ENCODE measurements around the gene IFNAR2.
"Not testable (repeated sequence)": the region's sequence is repeated elsewhere in the genome, so short reads cannot be mapped to it uniquely, and the experiment has no call there.

IFNAR2 gene

DNA sequence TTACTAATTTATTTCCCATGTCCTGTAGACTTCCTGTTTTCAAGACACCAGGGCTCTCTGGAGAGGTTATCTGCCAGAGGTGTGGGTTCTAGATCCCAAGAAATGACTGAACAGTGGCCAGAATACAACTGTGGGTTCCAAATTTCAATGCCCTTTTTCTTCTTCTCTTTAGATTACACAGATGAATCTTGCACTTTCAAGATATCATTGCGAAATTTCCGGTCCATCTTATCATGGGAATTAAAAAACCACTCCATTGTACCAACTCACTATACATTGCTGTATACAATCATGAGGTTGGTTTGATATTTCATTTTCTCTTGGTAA is 15.0 kb downstream of the IFNAR2 start:
- Mint-ChIP-seq H3K4me3 (peak overlapping the region; percentile 61), H3K4me1 (ENCODE audit: low read depth) (peaks cover 89% of the 10 kb centered on the region), H3K36me3 (ENCODE audit: low read depth) (peaks cover 77% of the 10 kb centered on the region), H3K27me3 (no peaks in the 10 kb centered on the region), H3K9me3 (no peaks in the 10 kb centered on the region), H3K27ac (peak overlapping the region; percentile 93)
- DNase-seq, result no peak

DNA sequence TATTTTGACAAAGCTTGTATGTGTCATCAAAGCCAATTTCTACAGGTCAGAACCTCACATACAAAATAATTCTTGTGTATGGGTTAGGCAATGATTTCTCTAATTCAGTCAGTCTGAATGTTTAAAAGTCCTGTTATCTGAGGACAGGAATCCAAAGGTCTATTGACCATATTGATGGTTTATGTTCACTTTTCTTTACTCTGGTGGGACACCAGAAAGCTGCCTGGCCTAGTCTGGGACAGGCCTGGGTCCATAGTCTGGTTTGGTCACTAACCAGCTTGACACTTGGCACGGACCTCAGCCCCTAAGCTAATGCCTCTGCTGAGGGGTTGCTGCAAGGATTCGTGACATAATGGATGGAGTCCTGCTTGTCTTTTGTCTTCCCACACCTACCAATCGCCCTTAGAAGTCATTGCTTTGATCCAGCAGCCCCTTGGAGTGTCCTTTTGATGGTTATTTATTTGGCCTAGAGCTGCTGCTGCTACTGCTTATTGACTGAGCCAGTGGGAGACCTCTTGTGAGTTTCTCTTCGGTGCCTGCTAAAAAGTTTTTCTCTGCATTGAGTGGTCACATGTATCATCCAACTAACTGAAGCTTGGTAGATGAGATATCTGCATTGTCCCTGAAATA is 15.7 kb downstream of the IFNAR2 start:
- Mint-ChIP-seq H3K4me1 (ENCODE audit: low read depth) (peaks cover 87% of the 10 kb centered on the region), H3K27ac (peak overlapping the region; percentile 93), H3K9me3 (no peaks in the 10 kb centered on the region), H3K27me3 (no peaks in the 10 kb centered on the region), H3K36me3 (ENCODE audit: low read depth) (peaks cover 80% of the 10 kb centered on the region), H3K4me3 (no peak overlapping the region)
- DNase-seq, result no peak

DNA sequence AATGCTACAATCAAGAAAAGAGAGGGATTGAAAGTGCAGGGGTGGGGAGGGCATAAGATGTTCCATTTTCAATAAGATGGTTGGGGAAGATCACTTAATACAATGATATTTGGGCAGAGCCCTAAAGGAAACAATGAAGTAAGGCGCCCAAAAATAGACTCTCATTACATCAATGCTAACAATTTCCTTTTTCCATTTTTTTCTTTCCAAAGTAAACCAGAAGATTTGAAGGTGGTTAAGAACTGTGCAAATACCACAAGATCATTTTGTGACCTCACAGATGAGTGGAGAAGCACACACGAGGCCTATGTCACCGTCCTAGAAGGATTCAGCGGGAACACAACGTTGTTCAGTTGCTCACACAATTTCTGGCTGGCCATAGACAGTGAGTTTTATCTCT is 16.8 kb downstream of the IFNAR2 start:
- Mint-ChIP-seq H3K9me3 (no peaks in the 10 kb centered on the region), H3K4me1 (ENCODE audit: low read depth) (peaks cover 81% of the 10 kb centered on the region), H3K36me3 (ENCODE audit: low read depth) (peaks cover 91% of the 10 kb centered on the region), H3K27ac (peak overlapping the region; percentile 79), H3K4me3 (no peak overlapping the region), H3K27me3 (no peaks in the 10 kb centered on the region)
- DNase-seq, result no peak

DNA sequence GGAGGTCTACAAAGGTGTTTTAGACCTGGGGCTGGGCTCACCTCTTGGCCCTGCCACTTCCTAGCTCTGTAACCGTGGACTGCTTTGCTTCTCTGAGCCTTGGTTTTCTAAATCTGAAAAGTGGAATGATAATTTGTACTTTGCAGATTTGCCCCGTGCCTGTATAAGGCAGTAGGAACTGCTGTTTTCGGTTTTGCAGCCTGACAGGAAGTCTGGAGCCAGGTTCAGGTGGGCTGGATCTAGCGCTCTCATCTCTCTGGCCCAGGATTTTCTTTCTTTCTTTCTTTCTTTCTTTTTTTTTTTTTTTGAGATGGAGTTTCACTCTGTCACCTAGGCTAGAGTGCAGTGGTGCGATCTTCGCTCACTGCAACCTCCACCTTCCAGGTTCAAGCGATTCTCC is 17.2 kb downstream of the IFNAR2 start:
- H3K27me3 Mint-ChIP-seq, result no peaks in the 10 kb centered on the region
- H3K4me1 Mint-ChIP-seq (ENCODE audit: low read depth), result peaks cover 76% of the 10 kb centered on the region
- no peaks in the 10 kb centered on the region for H3K9me3 Mint-ChIP-seq
- peaks cover 93% of the 10 kb centered on the region for H3K36me3 Mint-ChIP-seq (ENCODE audit: low read depth)
- H3K27ac Mint-ChIP-seq, result peak overlapping the region; percentile 79
- H3K4me3 Mint-ChIP-seq, result no peak overlapping the region
- no peak for DNase-seq

DNA sequence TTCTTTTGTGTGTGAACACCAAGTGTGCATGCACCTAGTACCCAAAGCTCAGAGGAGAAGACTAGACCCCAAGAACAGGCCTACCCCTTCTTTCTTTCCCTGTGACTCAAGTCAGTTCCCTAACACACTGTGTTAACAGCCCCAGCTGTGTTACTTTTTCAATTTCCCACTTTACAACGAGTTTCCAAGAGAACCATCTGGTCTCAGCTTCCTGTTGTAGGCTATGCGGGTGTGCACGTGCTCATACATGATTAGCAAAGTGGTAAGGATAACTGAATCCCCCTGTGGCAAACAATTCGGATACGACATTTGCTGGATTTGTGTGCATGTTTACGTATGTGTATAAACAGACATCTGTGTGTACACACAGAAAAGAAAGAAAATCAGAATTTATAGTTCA is 17.9 kb downstream of the IFNAR2 start:
- DNase-seq, result no peak
- H3K9me3 Mint-ChIP-seq, result no peaks in the 10 kb centered on the region
- H3K27ac Mint-ChIP-seq, result peak overlapping the region; percentile 54
- H3K4me3 Mint-ChIP-seq, result no peak overlapping the region
- H3K4me1 Mint-ChIP-seq (ENCODE audit: low read depth), result peaks cover 79% of the 10 kb centered on the region
- peaks cover 95% of the 10 kb centered on the region for H3K36me3 Mint-ChIP-seq (ENCODE audit: low read depth)
- no peaks in the 10 kb centered on the region for H3K27me3 Mint-ChIP-seq

DNA sequence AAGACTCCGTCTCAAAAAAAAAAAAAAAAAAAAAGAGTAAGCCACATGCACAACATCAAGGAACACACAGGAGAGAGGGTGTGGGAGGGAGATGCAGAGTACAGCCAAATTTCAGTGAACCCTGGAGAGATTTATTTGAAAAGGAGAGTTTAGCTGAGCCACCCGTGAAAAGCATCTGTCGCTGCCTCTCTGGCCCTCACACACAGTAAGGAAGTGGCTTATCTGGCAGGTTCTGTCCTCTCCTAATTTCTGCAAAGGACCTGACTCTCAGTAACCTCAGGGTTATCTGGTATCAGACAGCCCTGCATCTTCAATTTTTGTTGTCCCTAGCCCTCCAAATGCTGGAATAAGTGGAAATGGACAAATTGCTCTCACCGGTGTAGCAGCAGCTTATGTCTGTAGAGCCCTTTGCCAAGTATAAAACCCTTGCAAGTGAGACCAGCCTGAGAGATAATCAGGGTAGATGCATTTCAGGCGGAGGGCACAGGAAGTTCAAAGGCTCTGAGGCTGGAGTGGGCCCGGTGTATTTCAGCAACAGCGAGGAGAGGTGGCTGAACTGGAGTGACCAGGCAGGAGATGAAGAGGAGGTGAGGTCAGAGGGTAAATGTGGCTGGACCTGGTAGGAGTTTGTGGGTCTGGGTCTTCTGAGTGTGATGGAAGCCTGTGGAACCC is 19.7 kb downstream of the IFNAR2 start:
- H3K27ac Mint-ChIP-seq, result peak overlapping the region; percentile 85
- peaks cover 75% of the 10 kb centered on the region for H3K4me1 Mint-ChIP-seq (ENCODE audit: low read depth)
- DNase-seq, result no peak
- peaks cover 99% of the 10 kb centered on the region for H3K36me3 Mint-ChIP-seq (ENCODE audit: low read depth)
- H3K9me3 Mint-ChIP-seq, result no peaks in the 10 kb centered on the region
- H3K27me3 Mint-ChIP-seq, result no peaks in the 10 kb centered on the region
- H3K4me3 Mint-ChIP-seq, result no peak overlapping the region

DNA sequence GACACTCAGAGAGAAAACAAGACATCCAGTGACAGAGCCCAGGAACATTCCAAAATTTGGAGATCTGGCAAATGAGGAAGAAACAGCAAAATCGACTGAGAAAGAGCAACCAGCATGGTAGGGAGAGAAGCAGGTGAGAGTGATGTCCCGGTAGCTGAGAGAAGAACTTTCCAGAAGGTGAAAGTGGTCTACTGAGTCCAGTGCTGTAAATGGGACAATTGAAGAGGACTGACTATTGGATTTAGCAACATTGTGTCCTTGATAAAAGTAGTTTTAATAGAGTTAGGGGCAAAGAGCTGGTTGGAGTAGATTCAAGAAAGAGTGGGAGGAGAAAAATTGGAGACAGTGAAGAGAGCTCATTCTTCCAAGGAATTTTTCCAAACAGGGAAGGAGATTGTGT is 21.4 kb downstream of the IFNAR2 start:
- Mint-ChIP-seq H3K4me1 (ENCODE audit: low read depth) (peaks cover 76% of the 10 kb centered on the region), H3K4me3 (no peak overlapping the region)

DNA sequence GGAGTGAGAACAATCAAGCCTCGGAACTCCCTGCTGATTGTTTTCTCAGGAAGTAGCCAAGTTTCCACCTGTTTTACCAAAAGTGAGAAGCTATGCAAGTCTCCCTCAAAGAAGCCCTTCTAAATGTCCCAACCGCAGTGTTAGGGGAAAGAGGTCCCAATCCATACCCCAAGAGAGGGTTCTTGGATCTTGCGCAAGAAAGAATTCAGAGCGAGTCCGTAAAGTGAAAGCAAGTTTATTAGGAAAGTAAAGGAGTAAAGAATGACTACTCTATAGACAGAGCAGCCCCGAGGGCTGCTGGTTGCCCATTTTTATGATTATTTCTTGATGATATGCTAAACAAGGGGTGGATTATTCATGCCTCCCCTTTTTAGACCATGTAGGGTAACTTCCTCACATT is 23.6 kb downstream of the IFNAR2 start:
- not testable (repeated sequence) for H3K4me3 Mint-ChIP-seq, H3K9me3 Mint-ChIP-seq, DNase-seq, H3K27me3 Mint-ChIP-seq
- Mint-ChIP-seq H3K4me1 (ENCODE audit: low read depth) (peaks cover 73% of the 10 kb centered on the region), H3K27ac (peak overlapping the region; percentile 19), H3K36me3 (ENCODE audit: low read depth) (peaks cover 99% of the 10 kb centered on the region)

More for the DNA sequence above, 21.4 kb downstream of the IFNAR2 start:
- Mint-ChIP-seq H3K36me3 (ENCODE audit: low read depth) (peaks cover 99% of the 10 kb centered on the region), H3K9me3 (no peaks in the 10 kb centered on the region), H3K27ac (peak overlapping the region; percentile 20), H3K27me3 (no peaks in the 10 kb centered on the region)
- no peak for DNase-seq

DNA sequence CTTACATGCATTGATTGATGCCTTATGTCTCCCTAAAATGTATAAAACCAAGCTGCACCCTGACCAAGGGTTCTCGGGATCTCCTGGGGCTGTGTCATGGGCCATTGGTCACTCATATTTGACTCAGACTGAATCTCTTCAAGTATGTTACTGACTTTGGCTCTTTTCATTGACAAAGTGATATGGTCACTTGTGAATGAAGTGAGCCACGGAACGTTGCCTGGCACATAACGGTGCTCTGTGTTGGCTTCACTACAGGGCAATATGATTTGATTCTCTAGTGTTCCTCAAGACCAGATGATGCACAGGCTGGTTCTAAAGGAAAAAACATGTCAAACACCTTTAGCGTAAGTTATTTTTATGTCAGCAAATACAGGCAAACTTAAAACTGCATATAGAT is 25.0 kb downstream of the IFNAR2 start:
- Mint-ChIP-seq H3K36me3 (ENCODE audit: low read depth) (peaks cover 97% of the 10 kb centered on the region), H3K9me3 (peaks cover 4% of the 10 kb centered on the region), H3K4me1 (ENCODE audit: low read depth) (peaks cover 73% of the 10 kb centered on the region), H3K27ac (peak overlapping the region; percentile 93), H3K27me3 (no peaks in the 10 kb centered on the region), H3K4me3 (no peak overlapping the region)
- DNase-seq, result no peak

DNA sequence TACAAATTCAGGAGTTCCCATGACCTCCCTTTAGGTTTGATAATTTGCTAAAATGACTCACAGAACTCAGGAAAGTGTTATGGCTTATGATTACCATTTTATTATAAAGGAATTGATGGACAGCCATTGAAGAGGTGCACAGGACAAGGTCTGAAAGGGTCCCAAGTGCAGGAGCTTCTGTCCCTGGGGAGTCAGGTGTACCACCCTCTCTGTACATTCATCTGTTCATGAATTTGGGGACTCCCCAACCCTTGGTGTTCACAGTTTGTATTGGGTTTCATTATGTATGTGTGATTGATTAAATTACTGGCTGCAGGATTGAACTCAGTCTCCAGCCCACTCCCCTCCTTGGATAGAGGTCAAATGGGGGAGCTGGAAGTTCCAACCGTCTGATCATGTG is 25.7 kb downstream of the IFNAR2 start:
- H3K4me1 Mint-ChIP-seq (ENCODE audit: low read depth), result peaks cover 76% of the 10 kb centered on the region
- peaks cover 94% of the 10 kb centered on the region for H3K36me3 Mint-ChIP-seq (ENCODE audit: low read depth)
- no peaks in the 10 kb centered on the region for H3K27me3 Mint-ChIP-seq
- peak overlapping the region; percentile 93 for H3K27ac Mint-ChIP-seq
- no peak overlapping the region for H3K4me3 Mint-ChIP-seq
- peaks cover 4% of the 10 kb centered on the region for H3K9me3 Mint-ChIP-seq
- DNase-seq, result no peak

DNA sequence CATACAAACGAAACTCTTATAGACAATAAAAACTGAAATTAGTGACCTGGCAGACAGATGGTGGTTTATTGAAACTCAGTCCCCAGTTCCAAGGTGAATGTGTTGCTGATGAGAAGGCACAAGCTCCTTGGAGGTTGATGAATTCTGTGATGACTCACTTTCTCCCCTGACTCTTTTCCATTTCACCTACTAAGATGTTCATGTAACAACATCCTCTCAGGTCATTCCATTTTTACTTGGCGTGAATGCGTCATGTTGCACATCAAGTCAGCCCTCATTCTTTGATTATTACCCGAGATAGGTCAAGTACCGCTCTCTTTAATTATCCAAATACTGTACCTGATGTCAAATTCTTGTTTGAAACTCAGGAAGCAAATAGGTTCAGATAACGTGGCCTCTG is 26.3 kb downstream of the IFNAR2 start:
- peak overlapping the region; percentile 93 for H3K27ac Mint-ChIP-seq
- DNase-seq, result no peak
- peaks cover 78% of the 10 kb centered on the region for H3K4me1 Mint-ChIP-seq (ENCODE audit: low read depth)
- H3K4me3 Mint-ChIP-seq, result no peak overlapping the region
- peaks cover 4% of the 10 kb centered on the region for H3K9me3 Mint-ChIP-seq
- peaks cover 88% of the 10 kb centered on the region for H3K36me3 Mint-ChIP-seq (ENCODE audit: low read depth)
- no peaks in the 10 kb centered on the region for H3K27me3 Mint-ChIP-seq

DNA sequence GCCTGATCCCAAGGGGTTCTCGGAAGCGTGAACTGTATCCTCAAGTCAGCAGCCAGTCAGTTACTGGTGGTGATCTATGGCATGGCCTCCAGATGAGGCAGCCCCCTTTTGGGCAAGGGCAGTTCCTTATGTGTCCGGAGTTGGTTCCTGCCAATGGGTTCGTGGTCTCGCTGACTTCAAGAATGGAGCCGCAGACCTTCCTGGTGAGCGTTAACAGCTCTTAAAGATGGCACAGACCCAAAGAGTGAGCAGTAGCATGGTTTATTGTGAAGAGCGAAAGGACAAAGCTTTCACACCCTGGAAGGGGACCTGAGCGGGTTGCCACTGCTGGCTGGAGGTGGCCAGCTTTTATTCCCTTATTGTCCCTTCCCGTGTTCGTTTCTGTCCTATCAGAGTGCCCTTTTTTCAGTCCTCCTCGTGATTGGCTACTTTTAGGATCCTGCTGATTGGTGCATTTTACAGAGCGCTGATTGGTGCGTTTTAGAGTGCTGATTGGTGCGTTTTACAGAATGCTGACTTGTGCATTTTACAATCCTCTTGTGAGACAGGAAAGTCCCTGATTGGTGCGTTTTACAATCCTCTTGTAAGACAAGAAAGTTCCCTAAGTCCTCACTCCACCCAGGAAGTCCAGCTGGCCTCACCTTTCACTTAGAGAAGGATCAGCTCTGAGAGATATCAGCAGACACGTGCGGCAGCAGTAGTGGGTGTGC is 27.5 kb downstream of the IFNAR2 start:
- Mint-ChIP-seq H3K27me3 (no peaks in the 10 kb centered on the region), H3K4me1 (ENCODE audit: low read depth) (peaks cover 81% of the 10 kb centered on the region), H3K9me3 (peaks cover 4% of the 10 kb centered on the region), H3K36me3 (ENCODE audit: low read depth) (peaks cover 78% of the 10 kb centered on the region), H3K27ac (peak overlapping the region; percentile 75), H3K4me3 (no peak overlapping the region)
- no peak for DNase-seq

DNA sequence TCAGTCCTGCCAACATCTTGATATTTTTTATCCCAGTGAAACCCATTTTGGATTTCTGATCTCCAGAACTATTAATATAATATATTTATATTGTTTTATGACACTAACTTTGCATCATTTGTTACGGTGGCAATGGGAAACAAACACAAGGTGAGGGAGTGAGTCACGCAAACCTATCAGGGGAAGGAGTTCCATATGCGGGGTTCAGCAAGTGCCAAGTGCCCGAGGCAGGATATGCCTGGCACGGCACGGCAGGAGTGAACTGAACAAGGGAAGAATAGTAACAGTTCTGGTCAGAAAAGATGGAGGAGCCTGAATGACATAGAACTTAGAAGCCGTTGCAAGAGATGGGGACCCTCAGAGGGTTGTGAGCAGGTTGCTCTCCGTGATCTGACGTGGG is 28.7 kb downstream of the IFNAR2 start:
- H3K27ac Mint-ChIP-seq, result no peak overlapping the region
- H3K4me1 Mint-ChIP-seq (ENCODE audit: low read depth), result peaks cover 76% of the 10 kb centered on the region

DNA sequence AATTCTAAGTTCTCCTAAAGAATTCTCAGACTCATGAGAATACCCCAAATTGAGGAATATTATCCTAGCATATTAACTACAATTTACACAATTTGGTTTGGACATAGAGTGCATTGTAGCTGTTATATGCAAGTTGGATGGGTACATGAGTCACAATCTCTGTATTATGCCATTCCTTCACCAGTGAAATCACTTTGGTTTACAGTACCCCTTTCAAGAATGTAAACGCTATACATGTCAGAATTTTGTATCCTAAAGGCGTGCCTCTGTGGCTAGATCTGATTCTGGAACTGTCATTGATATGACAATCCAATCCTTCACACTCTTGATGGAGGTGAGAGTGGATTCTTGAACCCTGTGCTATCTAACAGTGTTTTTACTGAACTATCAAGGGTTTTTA is 29.7 kb downstream of the IFNAR2 start:
- H3K9me3 Mint-ChIP-seq, result peaks cover 4% of the 10 kb centered on the region
- H3K4me3 Mint-ChIP-seq, result no peak overlapping the region
- no peak for DNase-seq
- H3K36me3 Mint-ChIP-seq (ENCODE audit: low read depth), result peaks cover 78% of the 10 kb centered on the region
- peak overlapping the region; percentile 57 for H3K27ac Mint-ChIP-seq
- no peaks in the 10 kb centered on the region for H3K27me3 Mint-ChIP-seq
- H3K4me1 Mint-ChIP-seq (ENCODE audit: low read depth), result peaks cover 74% of the 10 kb centered on the region

More for the DNA sequence above, 28.7 kb downstream of the IFNAR2 start:
- no peak for DNase-seq
- no peaks in the 10 kb centered on the region for H3K27me3 Mint-ChIP-seq
- H3K4me3 Mint-ChIP-seq, result no peak overlapping the region
- peaks cover 4% of the 10 kb centered on the region for H3K9me3 Mint-ChIP-seq
- peaks cover 78% of the 10 kb centered on the region for H3K36me3 Mint-ChIP-seq (ENCODE audit: low read depth)

DNA sequence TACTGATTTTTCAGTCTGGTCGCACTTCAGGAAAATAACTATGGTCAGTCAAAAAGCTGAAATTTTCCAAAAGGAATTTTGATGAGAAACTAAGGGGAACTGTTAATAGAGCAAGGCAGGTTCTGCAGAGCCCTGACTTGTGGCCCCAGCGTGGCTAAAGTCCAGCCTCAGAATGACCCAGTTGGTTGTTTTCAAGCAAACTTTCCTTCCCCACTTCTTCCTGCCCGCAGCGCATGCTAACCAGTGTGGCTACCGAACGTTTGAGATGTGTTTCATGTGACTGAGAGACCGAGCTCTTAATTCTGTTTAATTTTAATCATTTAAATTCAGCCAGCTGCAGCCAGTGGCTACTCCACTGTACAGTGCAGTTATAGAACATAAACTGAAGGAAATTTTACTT is 30.3 kb downstream of the IFNAR2 start:
- H3K27ac Mint-ChIP-seq, result peak overlapping the region; percentile 57

More for the DNA sequence above, 30.3 kb downstream of the IFNAR2 start:
- Mint-ChIP-seq H3K4me3 (peak overlapping the region; percentile 10), H3K4me1 (ENCODE audit: low read depth) (peaks cover 70% of the 10 kb centered on the region), H3K36me3 (ENCODE audit: low read depth) (peaks cover 76% of the 10 kb centered on the region), H3K27me3 (no peaks in the 10 kb centered on the region), H3K9me3 (peaks cover 4% of the 10 kb centered on the region)
- no peak for DNase-seq

Measured in activated T-cell treated with anti-CD3 and anti-CD28 coated beads, Interleukin-2, amount 50 U/mL, for 24 hours (primary cell).